ENCODE results near the gene C1orf226.
"Not testable (repeated sequence)": the region's sequence is repeated elsewhere in the genome, so short reads cannot be mapped to it uniquely, and the experiment has no call there.

The C1orf226 gene

GRCh38 chr1:162381383-162381782 lies at the start of gene C1orf226:
TSS of gene C1orf226 (plus strand) at chr1:162381728. CDS start at chr1:162381902, 174 bp downstream.
- no peak for DNase-seq

- DNase-seq = no peak
Observed at GRCh38 chr1:162333991-162334390, 47.5 kb upstream of the C1orf226 start.

GRCh38 chr1:162335126-162335525 lies 46.4 kb upstream of the C1orf226 start:
- no peak for DNase-seq

GRCh38 chr1:162336621-162337285 lies 44.8 kb upstream of the C1orf226 start:
- DNase-seq = no peak

- DNase-seq = no peak
Observed at GRCh38 chr1:162342452-162342983, 39.0 kb upstream of the C1orf226 start.

- DNase-seq = no peak
Observed at GRCh38 chr1:162343470-162343869, 38.1 kb upstream of the C1orf226 start.

GRCh38 chr1:162347281-162347680 lies 34.2 kb upstream of the C1orf226 start:
- DNase-seq = no peak

GRCh38 chr1:162349635-162350330 lies 31.7 kb upstream of the C1orf226 start:
- DNase-seq = no peak

GRCh38 chr1:162351246-162351842 lies 30.2 kb upstream of the C1orf226 start:
- DNase-seq = no peak

- DNase-seq = not testable (repeated sequence)
Observed at GRCh38 chr1:162351874-162352273, 29.7 kb upstream of the C1orf226 start.

- no peak for DNase-seq
Observed at GRCh38 chr1:162353078-162353477, 28.4 kb upstream of the C1orf226 start.

- no peak for DNase-seq
Observed at GRCh38 chr1:162353702-162354101, 27.8 kb upstream of the C1orf226 start.

GRCh38 chr1:162357681-162358266 lies 23.8 kb upstream of the C1orf226 start:
- no peak for DNase-seq

GRCh38 chr1:162358928-162359327 lies 22.6 kb upstream of the C1orf226 start:
- no peak for DNase-seq

- DNase-seq = no peak
Observed at GRCh38 chr1:162359523-162360236, 21.8 kb upstream of the C1orf226 start.

GRCh38 chr1:162360237-162360873 lies 21.2 kb upstream of the C1orf226 start:
- DNase-seq = no peak

- DNase-seq = no peak
Observed at GRCh38 chr1:162360874-162361260, 20.7 kb upstream of the C1orf226 start.

GRCh38 chr1:162361349-162361748 lies 20.2 kb upstream of the C1orf226 start:
- no peak for DNase-seq

GRCh38 chr1:162363823-162364222 lies 17.7 kb upstream of the C1orf226 start:
- DNase-seq = no peak

- DNase-seq = no peak
Observed at GRCh38 chr1:162364498-162364897, 17.0 kb upstream of the C1orf226 start.

GRCh38 chr1:162365284-162366020 lies 16.1 kb upstream of the C1orf226 start:
- no peak for DNase-seq

- no peak for DNase-seq
Observed at GRCh38 chr1:162366149-162366548, 15.4 kb upstream of the C1orf226 start.
